ENCODE results near the gene NGFR. TPM values are rescaled to one million over a fixed set of nuclear protein-coding genes. Genes with fewer than 3 reads are reported as not detected.

NGFR gene
- total RNA-seq, 1 experiment from 2014 or later, result 1.6 TPM

DNA sequence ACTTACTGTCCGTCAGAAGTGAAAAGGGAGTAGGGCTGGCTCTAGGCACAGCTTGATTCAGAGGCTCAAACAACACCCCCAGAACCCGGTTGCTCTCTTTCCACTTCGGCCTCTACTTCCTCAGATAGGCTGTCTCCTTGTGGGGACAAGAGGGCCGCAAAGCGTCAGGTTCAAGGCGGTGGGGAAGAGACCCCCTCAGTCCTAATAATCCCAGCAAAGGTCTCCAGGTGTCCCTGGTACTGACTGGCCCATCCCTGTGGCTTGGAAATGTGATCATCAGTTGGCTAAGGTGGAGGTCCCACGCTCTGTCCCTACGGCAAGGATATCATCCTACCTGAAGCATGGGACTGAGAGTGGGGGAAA lies 26.0 kb downstream of the NGFR start:
- ATAC-seq, result no peak
- in situ Hi-C loops (cut with HindIII; ENCODE audit: low pct_unique_long_range_greater_than_20kb, low sequenced_read_pairs), result no loop called here
- no peaks in the 10 kb centered on the region for H3K36me3 ChIP-seq (ENCODE audit: control insufficient read depth, insufficient read depth, low read length)
- ChIA-PET POLR2A (no interaction called here), CTCF (no interaction called here)
- H3K9me3 ChIP-seq (ENCODE audit: control insufficient read depth, insufficient read depth, low read depth, low read length), result no peaks in the 10 kb centered on the region
- intact Hi-C loops (cut with micrococcal nuclease; ENCODE audit: unreplicated experiment), result no loop called here
- H3K27ac ChIP-seq (ENCODE audit: low read length), result no peak overlapping the region
- no peaks in the 10 kb centered on the region for H3K27me3 ChIP-seq (ENCODE audit: control insufficient read depth, insufficient read depth, low read length)
- H3K4me1 ChIP-seq (ENCODE audit: control insufficient read depth, insufficient read depth, low read length), result no peaks in the 10 kb centered on the region
- no peak for TF ChIP-seq TCF7L2 (IDR thresholded peaks at IDR 0.05; ENCODE audit: low read depth, low read length)
- TF ChIP-seq POLR2AphosphoS5 (IDR thresholded peaks at IDR 0.05; ENCODE audit: low read depth, low read length), result no peak
- TF ChIP-seq, protein P1, sequence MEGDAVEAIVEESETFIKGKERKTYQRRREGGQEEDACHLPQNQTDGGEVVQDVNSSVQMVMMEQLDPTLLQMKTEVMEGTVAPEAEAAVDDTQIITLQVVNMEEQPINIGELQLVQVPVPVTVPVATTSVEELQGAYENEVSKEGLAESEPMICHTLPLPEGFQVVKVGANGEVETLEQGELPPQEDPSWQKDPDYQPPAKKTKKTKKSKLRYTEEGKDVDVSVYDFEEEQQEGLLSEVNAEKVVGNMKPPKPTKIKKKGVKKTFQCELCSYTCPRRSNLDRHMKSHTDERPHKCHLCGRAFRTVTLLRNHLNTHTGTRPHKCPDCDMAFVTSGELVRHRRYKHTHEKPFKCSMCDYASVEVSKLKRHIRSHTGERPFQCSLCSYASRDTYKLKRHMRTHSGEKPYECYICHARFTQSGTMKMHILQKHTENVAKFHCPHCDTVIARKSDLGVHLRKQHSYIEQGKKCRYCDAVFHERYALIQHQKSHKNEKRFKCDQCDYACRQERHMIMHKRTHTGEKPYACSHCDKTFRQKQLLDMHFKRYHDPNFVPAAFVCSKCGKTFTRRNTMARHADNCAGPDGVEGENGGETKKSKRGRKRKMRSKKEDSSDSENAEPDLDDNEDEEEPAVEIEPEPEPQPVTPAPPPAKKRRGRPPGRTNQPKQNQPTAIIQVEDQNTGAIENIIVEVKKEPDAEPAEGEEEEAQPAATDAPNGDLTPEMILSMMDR (IDR thresholded peaks at IDR 0.05), result no peak
- no peak for TF ChIP-seq SIN3A (IDR thresholded peaks at IDR 0.05; ENCODE audit: borderline replicate concordance, insufficient read depth, low read depth, low read length)
- TF ChIP-seq, protein P2, sequence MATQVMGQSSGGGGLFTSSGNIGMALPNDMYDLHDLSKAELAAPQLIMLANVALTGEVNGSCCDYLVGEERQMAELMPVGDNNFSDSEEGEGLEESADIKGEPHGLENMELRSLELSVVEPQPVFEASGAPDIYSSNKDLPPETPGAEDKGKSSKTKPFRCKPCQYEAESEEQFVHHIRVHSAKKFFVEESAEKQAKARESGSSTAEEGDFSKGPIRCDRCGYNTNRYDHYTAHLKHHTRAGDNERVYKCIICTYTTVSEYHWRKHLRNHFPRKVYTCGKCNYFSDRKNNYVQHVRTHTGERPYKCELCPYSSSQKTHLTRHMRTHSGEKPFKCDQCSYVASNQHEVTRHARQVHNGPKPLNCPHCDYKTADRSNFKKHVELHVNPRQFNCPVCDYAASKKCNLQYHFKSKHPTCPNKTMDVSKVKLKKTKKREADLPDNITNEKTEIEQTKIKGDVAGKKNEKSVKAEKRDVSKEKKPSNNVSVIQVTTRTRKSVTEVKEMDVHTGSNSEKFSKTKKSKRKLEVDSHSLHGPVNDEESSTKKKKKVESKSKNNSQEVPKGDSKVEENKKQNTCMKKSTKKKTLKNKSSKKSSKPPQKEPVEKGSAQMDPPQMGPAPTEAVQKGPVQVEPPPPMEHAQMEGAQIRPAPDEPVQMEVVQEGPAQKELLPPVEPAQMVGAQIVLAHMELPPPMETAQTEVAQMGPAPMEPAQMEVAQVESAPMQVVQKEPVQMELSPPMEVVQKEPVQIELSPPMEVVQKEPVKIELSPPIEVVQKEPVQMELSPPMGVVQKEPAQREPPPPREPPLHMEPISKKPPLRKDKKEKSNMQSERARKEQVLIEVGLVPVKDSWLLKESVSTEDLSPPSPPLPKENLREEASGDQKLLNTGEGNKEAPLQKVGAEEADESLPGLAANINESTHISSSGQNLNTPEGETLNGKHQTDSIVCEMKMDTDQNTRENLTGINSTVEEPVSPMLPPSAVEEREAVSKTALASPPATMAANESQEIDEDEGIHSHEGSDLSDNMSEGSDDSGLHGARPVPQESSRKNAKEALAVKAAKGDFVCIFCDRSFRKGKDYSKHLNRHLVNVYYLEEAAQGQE (IDR thresholded peaks at IDR 0.05; ENCODE audit: insufficient read depth in 1 of 2, low read depth in 2 of 2, low read length in 1 of 2), result no peak
- no peak overlapping the region for H3K4me3 ChIP-seq (ENCODE audit: low read depth in 2 of 2, low read length in 2 of 2)
- BruUV-seq (replicated peaks), result no TSS peak
- no peak for DNase-seq (ENCODE audit: low read depth, low spot score)

DNA sequence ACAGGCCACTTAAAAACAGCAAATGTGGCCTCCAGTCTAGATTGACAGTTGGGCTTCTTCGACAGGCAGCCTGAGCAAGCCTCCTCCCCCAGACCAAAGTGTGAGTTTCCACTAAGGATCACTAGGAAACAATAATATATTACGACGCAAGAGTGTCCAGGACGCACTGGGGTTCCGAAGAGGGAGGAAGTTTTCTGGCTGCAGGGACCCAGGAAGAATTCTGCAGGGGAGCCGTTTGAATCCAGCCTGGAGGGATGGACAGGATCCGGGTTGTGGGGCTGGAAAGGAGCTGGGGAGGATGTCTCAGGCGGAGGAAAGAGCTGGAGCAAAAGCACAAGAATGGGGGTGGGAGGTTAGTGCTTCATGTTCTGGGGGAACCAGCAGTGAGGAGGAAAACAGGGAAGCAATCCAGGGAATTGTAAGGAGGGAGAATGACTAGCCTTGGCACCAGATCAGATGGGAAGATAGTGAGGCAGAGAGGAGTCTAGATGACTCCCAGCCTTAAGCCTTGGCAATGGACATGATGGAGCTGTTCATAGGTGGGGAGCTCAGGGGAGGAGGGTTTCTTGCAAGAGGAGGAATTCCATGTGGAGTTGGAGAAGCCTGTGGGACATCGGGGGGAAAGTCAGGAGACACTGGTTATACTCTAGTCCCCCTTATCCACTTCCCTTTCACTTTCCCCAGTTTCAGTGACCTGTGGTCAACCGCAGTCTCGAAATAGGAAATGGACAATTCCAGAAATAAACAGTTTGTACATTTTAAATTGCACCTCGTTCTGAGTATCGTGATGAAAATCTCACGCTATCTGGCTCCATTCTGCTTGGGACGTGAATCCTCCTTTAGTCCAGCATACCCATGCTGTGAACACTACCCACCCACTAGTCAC lies 26.6 kb downstream of the NGFR start:
- ATAC-seq (no peak), DNase-seq (ENCODE audit: low read depth, low spot score) (no peak)
- no peaks in the 10 kb centered on the region for H3K4me1 ChIP-seq (ENCODE audit: control insufficient read depth, insufficient read depth, low read length)
- no peaks in the 10 kb centered on the region for H3K9me3 ChIP-seq (ENCODE audit: control insufficient read depth, insufficient read depth, low read depth, low read length)
- ChIA-PET POLR2A (no interaction called here), CTCF (no interaction called here)
- no peaks in the 10 kb centered on the region for H3K27me3 ChIP-seq (ENCODE audit: control insufficient read depth, insufficient read depth, low read length)
- in situ Hi-C loops (cut with HindIII; ENCODE audit: low pct_unique_long_range_greater_than_20kb, low sequenced_read_pairs), result no loop called here
- no peaks in the 10 kb centered on the region for H3K36me3 ChIP-seq (ENCODE audit: control insufficient read depth, insufficient read depth, low read length)
- TF ChIP-seq SIN3A (IDR thresholded peaks at IDR 0.05; ENCODE audit: borderline replicate concordance, insufficient read depth, low read depth, low read length) (no peak), POLR2AphosphoS5 (IDR thresholded peaks at IDR 0.05; ENCODE audit: low read depth, low read length) (no peak), TCF7L2 (IDR thresholded peaks at IDR 0.05; ENCODE audit: low read depth, low read length) (no peak)
- TF ChIP-seq, protein P1 (IDR thresholded peaks at IDR 0.05), result no peak
- TF ChIP-seq, protein P2 (IDR thresholded peaks at IDR 0.05; ENCODE audit: insufficient read depth in 1 of 2, low read depth in 2 of 2, low read length in 1 of 2), result no peak
- intact Hi-C loops (cut with micrococcal nuclease; ENCODE audit: unreplicated experiment), result no loop called here
- no peak overlapping the region for H3K4me3 ChIP-seq (ENCODE audit: low read depth in 2 of 2, low read length in 2 of 2)
- BruUV-seq (replicated peaks), result no TSS peak
- H3K27ac ChIP-seq (ENCODE audit: low read length), result no peak overlapping the region
